Loucy (cell line): ENCODE measurements around the gene SIRPA.

ENCODE experiments used
- H2AFZ ChIP-seq: fragments of 200-600 bp; sonication (generic); 2 replicates; pipeline ENCODE4 v1.6.0; 2016; ENCODE audit warnings: antibody characterized with exemption, mild to moderate bottlenecking, low read length, moderate library complexity
- H3F3A ChIP-seq: fragments of 200-600 bp; 2 replicates; pipeline ENCODE4 v1.6.0; 2016; ENCODE audit warnings: antibody characterized with exemption, low read depth, mild to moderate bottlenecking
- H3K27me3 ChIP-seq: fragments of 200-600 bp; sonication (generic); 2 replicates; pipeline ENCODE4 v1.6.1; 2014; ENCODE audit warnings: low read length, mild to moderate bottlenecking; ENCODE audit not compliant: insufficient read depth, poor library complexity, severe bottlenecking
- H3K36me3 ChIP-seq: fragments of 200-600 bp; sonication (generic); 2 replicates; pipeline ENCODE4 v1.6.1; 2016; ENCODE audit warnings: low read length; ENCODE audit not compliant: insufficient read depth
- H3K4me1 ChIP-seq: fragments of 200-600 bp; sonication (generic); 2 replicates; pipeline ENCODE4 v1.5.1; 2014; ENCODE audit warnings: low read length, mild to moderate bottlenecking; ENCODE audit not compliant: insufficient read depth, poor library complexity, severe bottlenecking
- H3K4me2 ChIP-seq: fragments of 200-600 bp; sonication (generic); 2 replicates; pipeline ENCODE4 v1.6.0; 2014; ENCODE audit warnings: antibody characterized with exemption, low read length, low read depth, mild to moderate bottlenecking; ENCODE audit not compliant: poor library complexity, severe bottlenecking
- H3K4me3 ChIP-seq: fragments of 200-600 bp; sonication (generic); 2 replicates; pipeline ENCODE4 v1.5.1; 2014; ENCODE audit warnings: low read length, mild to moderate bottlenecking, mixed read lengths; ENCODE audit not compliant: poor library complexity, severe bottlenecking
- H3K79me2 ChIP-seq: fragments of 200-600 bp; sonication (generic); 2 replicates; pipeline ENCODE4 v1.6.1; 2014; ENCODE audit warnings: low read length; ENCODE audit not compliant: insufficient read depth
- H3K9ac ChIP-seq: fragments of 200-600 bp; sonication (generic); 2 replicates; pipeline ENCODE4 v1.6.0; 2014; ENCODE audit warnings: mild to moderate bottlenecking, low read depth, low read length, moderate library complexity; ENCODE audit not compliant: poor library complexity, severe bottlenecking
- H3K9me2 ChIP-seq: fragments of 200-600 bp; sonication (generic); replicated peaks from 2 replicates; pipeline ENCODE4 v1.6.1; 2016; ENCODE audit warnings: low read depth, low read length, mixed read lengths
- H3K9me3 ChIP-seq: fragments of 200-600 bp; sonication (generic); 2 replicates; pipeline ENCODE4 v1.6.1; 2014; ENCODE audit warnings: mild to moderate bottlenecking, antibody characterized with exemption, low read length, low read depth; ENCODE audit not compliant: insufficient read depth
- H4K20me1 ChIP-seq: fragments of 200-600 bp; sonication (generic); 2 replicates; pipeline ENCODE4 v1.6.0; 2014; ENCODE audit warnings: antibody characterized with exemption, low read length, mild to moderate bottlenecking; ENCODE audit not compliant: insufficient read depth, poor library complexity, severe bottlenecking
- CTCF ChIP-seq: fragments of 200-600 bp; sonication (generic); conservative IDR thresholded peaks from 2 replicates; pipeline ENCODE4 v1.5.1; 2014; ENCODE audit warnings: mild to moderate bottlenecking, antibody characterized with exemption, low read length
- EZH2phosphoT487 ChIP-seq: fragments of 200-600 bp; IDR thresholded peaks from 2 replicates; pipeline ENCODE4 v1.6.1; 2018; ENCODE audit warnings: antibody characterized with exemption, mild to moderate bottlenecking, moderate library complexity, borderline replicate concordance

Gene SIRPA

DNA sequence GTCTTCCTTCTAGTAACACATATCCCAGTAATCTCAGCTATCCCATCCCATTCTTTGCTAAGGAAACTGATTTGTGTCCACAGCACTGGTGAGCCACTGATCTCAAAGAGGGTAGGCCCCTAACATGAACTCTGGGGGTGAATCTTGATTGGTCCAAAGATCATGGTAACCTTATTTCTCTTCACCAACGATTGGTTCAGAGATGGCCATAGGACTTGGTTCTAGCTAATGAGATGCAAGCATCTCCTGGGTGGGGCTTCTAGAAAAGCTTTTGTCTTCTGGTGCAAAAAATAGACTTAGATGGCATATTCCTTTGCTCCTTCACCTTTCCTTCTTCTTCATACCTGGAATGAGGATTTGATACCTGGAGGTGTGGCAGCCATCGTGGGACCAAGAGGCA is 43.8 kb upstream of the SIRPA start:
- no peaks in the 10 kb centered on the region for H3K27me3 ChIP-seq
- H3K4me3 ChIP-seq, result no peak overlapping the region
- no peak overlapping the region for H2AFZ ChIP-seq
- no peaks in the 10 kb centered on the region for H3K9me2 ChIP-seq
- no peaks in the 10 kb centered on the region for H3K36me3 ChIP-seq
- peaks cover 14% of the 10 kb centered on the region for H3K4me1 ChIP-seq
- H3F3A ChIP-seq, result no peaks in the 10 kb centered on the region
- TF ChIP-seq EZH2phosphoT487, result no peak
- no peak for TF ChIP-seq CTCF
- H4K20me1 ChIP-seq, result no peaks in the 10 kb centered on the region
- no peaks in the 10 kb centered on the region for H3K79me2 ChIP-seq
- H3K4me2 ChIP-seq, result peak overlapping the region; percentile 47
- H3K9me3 ChIP-seq, result no peaks in the 10 kb centered on the region
- H3K9ac ChIP-seq, result no peak overlapping the region

DNA sequence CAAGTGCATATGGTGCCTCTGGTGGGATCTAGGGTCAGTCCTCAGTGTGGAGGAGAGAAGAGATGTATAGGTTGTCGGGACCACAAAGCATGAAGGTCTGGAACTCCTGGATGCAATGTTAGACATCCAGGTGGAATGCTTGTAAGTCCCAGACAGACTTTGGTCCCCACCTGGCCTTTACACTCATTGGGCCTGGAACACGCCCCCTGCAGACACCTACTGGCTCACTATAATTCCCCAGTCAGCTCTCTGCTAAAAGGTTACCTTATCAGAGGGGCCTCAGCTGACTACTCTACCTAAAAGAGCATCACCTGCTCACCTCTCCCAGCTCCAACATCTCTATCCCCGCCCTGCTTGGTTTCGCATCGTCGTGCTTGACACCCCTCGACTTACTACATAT is 41.7 kb upstream of the SIRPA start:
- no peaks in the 10 kb centered on the region for H3F3A ChIP-seq
- H3K4me3 ChIP-seq, result no peak overlapping the region
- H3K36me3 ChIP-seq, result no peaks in the 10 kb centered on the region
- TF ChIP-seq CTCF (no peak), EZH2phosphoT487 (no peak)
- no peak overlapping the region for H3K9ac ChIP-seq
- H3K9me3 ChIP-seq, result no peaks in the 10 kb centered on the region
- H3K79me2 ChIP-seq, result no peaks in the 10 kb centered on the region
- H3K9me2 ChIP-seq, result no peaks in the 10 kb centered on the region
- H2AFZ ChIP-seq, result no peak overlapping the region
- no peaks in the 10 kb centered on the region for H3K27me3 ChIP-seq
- H3K4me1 ChIP-seq, result peaks cover 14% of the 10 kb centered on the region
- no peak overlapping the region for H3K4me2 ChIP-seq
- no peaks in the 10 kb centered on the region for H4K20me1 ChIP-seq

DNA sequence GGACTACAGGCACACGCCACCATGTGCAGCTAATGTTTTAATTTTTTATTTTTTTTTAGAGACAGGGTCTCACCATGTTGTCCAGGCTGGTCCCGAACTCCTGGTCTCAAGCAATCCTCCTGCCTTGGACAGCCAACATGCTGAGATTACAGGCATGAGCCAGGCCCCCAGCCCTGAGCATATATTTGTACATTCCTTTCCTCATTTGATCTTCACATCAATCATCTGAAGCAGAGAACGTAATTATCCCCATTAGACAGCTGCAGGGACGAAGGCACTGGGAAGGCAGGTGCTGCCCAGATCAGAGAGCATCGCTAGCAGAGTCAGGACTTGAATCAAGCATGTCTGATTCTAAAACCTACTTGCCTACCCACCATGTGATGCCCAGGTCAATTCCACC is 41.0 kb upstream of the SIRPA start:
- no peaks in the 10 kb centered on the region for H3K27me3 ChIP-seq
- no peaks in the 10 kb centered on the region for H3K36me3 ChIP-seq
- H4K20me1 ChIP-seq, result no peaks in the 10 kb centered on the region
- no peaks in the 10 kb centered on the region for H3F3A ChIP-seq
- H2AFZ ChIP-seq, result no peak overlapping the region
- no peak overlapping the region for H3K4me2 ChIP-seq
- TF ChIP-seq EZH2phosphoT487 (no peak), CTCF (no peak)
- peaks cover 14% of the 10 kb centered on the region for H3K4me1 ChIP-seq
- H3K79me2 ChIP-seq, result no peaks in the 10 kb centered on the region
- no peaks in the 10 kb centered on the region for H3K9me2 ChIP-seq
- H3K9me3 ChIP-seq, result no peaks in the 10 kb centered on the region
- no peak overlapping the region for H3K4me3 ChIP-seq
- H3K9ac ChIP-seq, result no peak overlapping the region
